GM12872 (cell line): ENCODE results near the gene FGF3.

Experiments used
- CTCF ChIP-seq: IDR thresholded peaks from 3 replicates; pipeline ENCODE4 v1.5.1; 2011; ENCODE audit warnings: low read depth, mild to moderate bottlenecking, low read length, moderate library complexity; ENCODE audit not compliant: insufficient read depth

The FGF3 gene

GRCh38 chr11:69788956-69789355 is 30.3 kb downstream of the FGF3 start:
- no peak for TF ChIP-seq CTCF

GRCh38 chr11:69787906-69788305 is 31.3 kb downstream of the FGF3 start:
- TF ChIP-seq CTCF: no peak

GRCh38 chr11:69787457-69787856 is 31.8 kb downstream of the FGF3 start:
- no peak for TF ChIP-seq CTCF

- no peak for TF ChIP-seq CTCF
Observed at GRCh38 chr11:69781241-69781640, 38.0 kb downstream of the FGF3 start.

GRCh38 chr11:69778373-69778772 is 40.8 kb downstream of the FGF3 start:
- no peak for TF ChIP-seq CTCF

- no peak for TF ChIP-seq CTCF
Observed at GRCh38 chr11:69775163-69775755, 44.0 kb downstream of the FGF3 start, which contains the start of gene FGF4. FGF4 (minus strand) TSS chr11:69775341; CDS start chr11:69775084, 257 bp downstream.

GRCh38 chr11:69774354-69775162 is 44.7 kb downstream of the FGF3 start:
- TF ChIP-seq CTCF: no peak
